Measurements from ENCODE around the gene SCT. TPM values are rescaled to one million over a fixed set of nuclear protein-coding genes. Genes with fewer than 3 reads are reported as not detected.

SCT gene
- total and polyA plus RNA-seq, 4 donors, result not detected

GRCh38 chr11:596374-596773 lies 30.6 kb downstream of the SCT start:
- peaks cover 27 to 79% (median 49%) of the 10 kb centered on the region in 4 donors for H3K36me3 ChIP-seq (ENCODE audit: control insufficient read depth in 4 of 4, insufficient read depth in 3 of 4, low read depth in 1 of 4, low read length in 3 of 4)

DNA sequence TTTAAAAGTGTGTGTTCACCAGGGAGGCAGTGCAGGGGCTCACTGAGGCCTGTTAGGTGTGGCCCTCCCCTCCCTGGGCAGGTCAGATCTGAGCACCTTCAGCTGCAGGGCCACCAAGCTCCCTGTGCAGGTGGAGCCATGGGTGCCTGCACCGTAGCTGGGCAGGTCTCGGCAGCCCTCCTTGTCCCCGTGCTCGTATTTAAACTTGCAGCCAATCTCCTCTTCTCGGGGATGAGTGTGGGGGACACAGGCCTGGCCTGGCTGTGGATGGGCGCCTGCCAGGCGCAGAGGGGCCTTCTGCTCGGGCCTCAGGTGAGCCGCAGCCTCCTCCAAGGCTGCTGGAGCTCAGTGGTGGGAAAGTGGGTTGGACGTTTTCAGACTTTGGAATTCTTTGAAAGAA lies 31.6 kb downstream of the SCT start:
- H3K36me3 ChIP-seq (ENCODE audit: control insufficient read depth in 4 of 4, insufficient read depth in 3 of 4, low read depth in 1 of 4, low read length in 3 of 4), result peaks cover 28 to 78% (median 53%) of the 10 kb centered on the region in 4 donors
- H3K4me1 ChIP-seq (ENCODE audit: control insufficient read depth in 4 of 4, insufficient read depth in 4 of 4, low read length in 3 of 4), result no peaks in the 10 kb centered on the region
- DNase-seq (ENCODE audit: low spot score), result no peak
- no peak overlapping the region for H3K27ac ChIP-seq (ENCODE audit: low read depth in 1 of 2, low read length in 2 of 2)
- no peak overlapping the region for H3K4me3 ChIP-seq (ENCODE audit: low read depth in 1 of 3, low read length in 3 of 3)
- no peaks in the 10 kb centered on the region for H3K9me3 ChIP-seq (ENCODE audit: control insufficient read depth in 4 of 4, low read length in 3 of 4)
- WGBS, result 96% methylated on average over 10 of the region's 10 CpGs
- H3K9ac ChIP-seq (ENCODE audit: low read depth in 1 of 2, low read length in 2 of 2), result no peak overlapping the region
- no peak for TF ChIP-seq HNF4G (IDR thresholded peaks at IDR 0.05)
- TF ChIP-seq NR2F2 (IDR thresholded peaks at IDR 0.05), result no peak
- TF ChIP-seq, protein P1, sequence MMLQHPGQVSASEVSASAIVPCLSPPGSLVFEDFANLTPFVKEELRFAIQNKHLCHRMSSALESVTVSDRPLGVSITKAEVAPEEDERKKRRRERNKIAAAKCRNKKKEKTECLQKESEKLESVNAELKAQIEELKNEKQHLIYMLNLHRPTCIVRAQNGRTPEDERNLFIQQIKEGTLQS (IDR thresholded peaks at IDR 0.05), result no peak
- TF ChIP-seq HNF4A (conservative IDR thresholded peaks at IDR 0.05), result no peak
- no peak for TF ChIP-seq CTCF (IDR thresholded peaks at IDR 0.05; ENCODE audit: low read depth, low read length, missing input control)
- TF ChIP-seq JUND (IDR thresholded peaks at IDR 0.05), result no peak
- no peak for TF ChIP-seq TAF1 (conservative IDR thresholded peaks at IDR 0.05)
- no peak for TF ChIP-seq EGR1 (IDR thresholded peaks at IDR 0.05; ENCODE audit: low read depth in 2 of 2)
- no peak for TF ChIP-seq RAD21 (IDR thresholded peaks at IDR 0.05)
- TF ChIP-seq, protein P2, sequence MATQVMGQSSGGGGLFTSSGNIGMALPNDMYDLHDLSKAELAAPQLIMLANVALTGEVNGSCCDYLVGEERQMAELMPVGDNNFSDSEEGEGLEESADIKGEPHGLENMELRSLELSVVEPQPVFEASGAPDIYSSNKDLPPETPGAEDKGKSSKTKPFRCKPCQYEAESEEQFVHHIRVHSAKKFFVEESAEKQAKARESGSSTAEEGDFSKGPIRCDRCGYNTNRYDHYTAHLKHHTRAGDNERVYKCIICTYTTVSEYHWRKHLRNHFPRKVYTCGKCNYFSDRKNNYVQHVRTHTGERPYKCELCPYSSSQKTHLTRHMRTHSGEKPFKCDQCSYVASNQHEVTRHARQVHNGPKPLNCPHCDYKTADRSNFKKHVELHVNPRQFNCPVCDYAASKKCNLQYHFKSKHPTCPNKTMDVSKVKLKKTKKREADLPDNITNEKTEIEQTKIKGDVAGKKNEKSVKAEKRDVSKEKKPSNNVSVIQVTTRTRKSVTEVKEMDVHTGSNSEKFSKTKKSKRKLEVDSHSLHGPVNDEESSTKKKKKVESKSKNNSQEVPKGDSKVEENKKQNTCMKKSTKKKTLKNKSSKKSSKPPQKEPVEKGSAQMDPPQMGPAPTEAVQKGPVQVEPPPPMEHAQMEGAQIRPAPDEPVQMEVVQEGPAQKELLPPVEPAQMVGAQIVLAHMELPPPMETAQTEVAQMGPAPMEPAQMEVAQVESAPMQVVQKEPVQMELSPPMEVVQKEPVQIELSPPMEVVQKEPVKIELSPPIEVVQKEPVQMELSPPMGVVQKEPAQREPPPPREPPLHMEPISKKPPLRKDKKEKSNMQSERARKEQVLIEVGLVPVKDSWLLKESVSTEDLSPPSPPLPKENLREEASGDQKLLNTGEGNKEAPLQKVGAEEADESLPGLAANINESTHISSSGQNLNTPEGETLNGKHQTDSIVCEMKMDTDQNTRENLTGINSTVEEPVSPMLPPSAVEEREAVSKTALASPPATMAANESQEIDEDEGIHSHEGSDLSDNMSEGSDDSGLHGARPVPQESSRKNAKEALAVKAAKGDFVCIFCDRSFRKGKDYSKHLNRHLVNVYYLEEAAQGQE (IDR thresholded peaks at IDR 0.05), result no peak
- TF ChIP-seq YY1 (IDR thresholded peaks at IDR 0.05), result no peak
- H3K27me3 ChIP-seq (ENCODE audit: control insufficient read depth in 4 of 4, insufficient read depth in 4 of 4, low read length in 3 of 4), result no peaks in the 10 kb centered on the region

More at GRCh38 chr11:596374-596773, 30.6 kb downstream of the SCT start:
- 90% methylated on average over 10 of the region's 10 CpGs for WGBS
- Histone ChIP-seq H3K27me3 (ENCODE audit: control insufficient read depth in 4 of 4, insufficient read depth in 4 of 4, low read length in 3 of 4) (no peaks in the 10 kb centered on the region), H3K9ac (ENCODE audit: low read depth in 1 of 2, low read length in 2 of 2) (no peak overlapping the region), H3K4me1 (ENCODE audit: control insufficient read depth in 4 of 4, insufficient read depth in 4 of 4, low read length in 3 of 4) (no peaks in the 10 kb centered on the region), H3K9me3 (ENCODE audit: control insufficient read depth in 4 of 4, low read length in 3 of 4) (no peaks in the 10 kb centered on the region), H3K27ac (ENCODE audit: low read depth in 1 of 2, low read length in 2 of 2) (no peak overlapping the region), H3K4me3 (ENCODE audit: low read depth in 1 of 3, low read length in 3 of 3) (no peak overlapping the region)
- DNase-seq (ENCODE audit: low spot score), result no peak
- TF ChIP-seq EGR1 (IDR thresholded peaks at IDR 0.05; ENCODE audit: low read depth in 2 of 2) (no peak), JUND (IDR thresholded peaks at IDR 0.05) (no peak)

DNA sequence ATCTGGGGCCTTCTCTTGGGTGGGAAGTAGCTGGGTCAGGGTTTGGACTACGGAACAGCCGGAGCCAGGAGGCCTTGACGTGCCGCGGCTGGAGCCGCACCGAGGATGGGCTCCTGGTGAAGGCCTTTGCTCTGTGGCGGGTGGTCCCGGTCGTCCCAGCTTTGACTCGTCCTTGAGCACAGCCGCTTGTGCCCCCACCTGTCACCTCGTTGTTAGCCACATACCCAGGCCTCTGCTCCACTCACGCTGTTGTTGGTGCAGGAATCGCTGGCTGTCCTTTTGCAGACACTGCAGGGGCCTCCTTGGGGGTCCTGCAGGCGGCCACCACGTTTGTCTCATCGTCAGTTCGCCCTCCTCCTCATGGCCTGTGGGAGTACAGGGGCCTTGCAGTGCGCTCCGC lies 33.6 kb downstream of the SCT start:
- Histone ChIP-seq H3K4me3 (ENCODE audit: low read depth in 1 of 3, low read length in 3 of 3) (no peak overlapping the region), H3K27ac (ENCODE audit: low read depth in 1 of 2, low read length in 2 of 2) (no peak overlapping the region), H3K9ac (ENCODE audit: low read depth in 1 of 2, low read length in 2 of 2) (no peak overlapping the region), H3K4me1 (ENCODE audit: control insufficient read depth in 4 of 4, insufficient read depth in 4 of 4, low read length in 3 of 4) (peaks cover 0 to 2% (median under 1%) of the 10 kb centered on the region in 4 donors), H3K9me3 (ENCODE audit: control insufficient read depth in 4 of 4, low read length in 3 of 4) (no peaks in the 10 kb centered on the region), H3K36me3 (ENCODE audit: control insufficient read depth in 4 of 4, insufficient read depth in 3 of 4, low read depth in 1 of 4, low read length in 3 of 4) (peaks cover 31 to 74% (median 49%) of the 10 kb centered on the region in 4 donors), H3K27me3 (ENCODE audit: control insufficient read depth in 4 of 4, insufficient read depth in 4 of 4, low read length in 3 of 4) (no peaks in the 10 kb centered on the region)
- no peak for DNase-seq (ENCODE audit: low spot score)
- 95% methylated on average over 21 of the region's 21 CpGs for WGBS
- TF ChIP-seq YY1 (IDR thresholded peaks at IDR 0.05) (no peak), ZBTB33 (IDR thresholded peaks at IDR 0.05) (no peak), FOXA2 (IDR thresholded peaks at IDR 0.05) (no peak), FOXA1 (IDR thresholded peaks at IDR 0.05) (no peak), SP1 (IDR thresholded peaks at IDR 0.05) (no peak), HNF4A (conservative IDR thresholded peaks at IDR 0.05) (no peak), JUND (IDR thresholded peaks at IDR 0.05) (no peak), CTCF (IDR thresholded peaks at IDR 0.05; ENCODE audit: low read depth, low read length, missing input control) (no peak), RXRA (IDR thresholded peaks at IDR 0.05) (no peak), GABPA (IDR thresholded peaks at IDR 0.05 in 1 of 2, conservative IDR thresholded peaks at IDR 0.05 in 1 of 2) (no peak), TAF1 (conservative IDR thresholded peaks at IDR 0.05) (no peak), MAX (IDR thresholded peaks at IDR 0.05) (no peak)
- TF ChIP-seq, protein P1 (IDR thresholded peaks at IDR 0.05), result no peak
